ENCODE results near the gene PRKG1.

Gene PRKG1

DNA sequence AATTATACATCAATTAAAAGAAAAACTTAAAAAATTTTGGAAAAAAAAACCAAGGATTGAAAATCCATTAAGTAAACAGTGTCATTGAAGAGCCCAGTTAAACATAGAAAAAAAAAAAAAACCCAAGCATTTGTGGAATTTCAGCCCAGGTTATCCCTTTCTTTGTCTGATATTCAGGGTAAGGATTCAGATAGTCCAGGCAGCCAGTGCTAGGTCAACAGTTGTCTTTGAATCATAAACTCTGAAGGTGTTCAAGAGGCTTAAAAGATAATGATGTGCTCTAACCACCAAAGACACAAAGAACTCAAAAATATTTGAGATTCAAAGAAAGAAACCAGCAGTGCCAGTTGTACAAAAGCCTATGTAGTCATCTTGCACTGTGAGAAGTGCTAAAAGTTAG lies 969.5 kb downstream of the PRKG1 start:
- Histone ChIP-seq H3K27ac (ENCODE audit: low read depth, low read length) (no peak overlapping the region), H3K27me3 (ENCODE audit: control insufficient read depth in 5 of 5, insufficient read depth in 4 of 5, low read length in 5 of 5) (no peaks in the 10 kb centered on the region), H3K36me3 (ENCODE audit: control insufficient read depth in 5 of 5, insufficient read depth in 5 of 5, low read length in 5 of 5) (no peaks in the 10 kb centered on the region), H3K9ac (ENCODE audit: low read length in 5 of 5) (no peak overlapping the region), H3K4me1 (ENCODE audit: control insufficient read depth in 5 of 5, insufficient read depth in 5 of 5, low read length in 5 of 5) (no peaks in the 10 kb centered on the region), H3K4me3 (ENCODE audit: low read depth in 1 of 5, low read length in 5 of 5) (no peak overlapping the region), H3K9me3 (ENCODE audit: control insufficient read depth in 5 of 5, low read length in 5 of 5) (no peaks in the 10 kb centered on the region)

DNA sequence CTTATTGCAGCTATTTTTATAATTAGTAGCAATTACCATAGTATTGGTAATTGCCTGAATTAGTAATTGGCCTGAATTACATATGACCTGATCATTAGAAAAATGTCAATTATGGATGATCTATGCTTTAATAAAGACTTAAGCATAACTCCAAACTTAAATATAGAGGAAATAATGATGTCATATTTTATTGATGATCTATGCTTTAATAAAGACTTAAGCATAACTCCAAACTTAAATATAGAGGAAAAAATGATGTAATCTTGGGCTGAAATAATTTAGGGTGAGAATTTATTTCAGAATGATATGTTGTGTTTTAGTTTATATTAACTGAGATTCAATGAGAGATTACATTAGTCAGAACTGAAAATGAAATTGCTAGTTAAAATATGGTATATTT lies 973.8 kb downstream of the PRKG1 start:
- Histone ChIP-seq H3K9me3 (ENCODE audit: control insufficient read depth in 5 of 5, low read length in 5 of 5) (peaks cover 0 to 3% (median 0%) of the 10 kb centered on the region in 5 donors), H3K27ac (ENCODE audit: low read depth, low read length) (no peak overlapping the region), H3K4me1 (ENCODE audit: control insufficient read depth in 5 of 5, insufficient read depth in 5 of 5, low read length in 5 of 5) (no peaks in the 10 kb centered on the region), H3K36me3 (ENCODE audit: control insufficient read depth in 5 of 5, insufficient read depth in 5 of 5, low read length in 5 of 5) (no peaks in the 10 kb centered on the region), H3K27me3 (ENCODE audit: control insufficient read depth in 5 of 5, insufficient read depth in 4 of 5, low read length in 5 of 5) (no peaks in the 10 kb centered on the region), H3K9ac (ENCODE audit: low read length in 5 of 5) (no peak overlapping the region), H3K4me3 (ENCODE audit: low read depth in 1 of 5, low read length in 5 of 5) (no peak overlapping the region)

DNA sequence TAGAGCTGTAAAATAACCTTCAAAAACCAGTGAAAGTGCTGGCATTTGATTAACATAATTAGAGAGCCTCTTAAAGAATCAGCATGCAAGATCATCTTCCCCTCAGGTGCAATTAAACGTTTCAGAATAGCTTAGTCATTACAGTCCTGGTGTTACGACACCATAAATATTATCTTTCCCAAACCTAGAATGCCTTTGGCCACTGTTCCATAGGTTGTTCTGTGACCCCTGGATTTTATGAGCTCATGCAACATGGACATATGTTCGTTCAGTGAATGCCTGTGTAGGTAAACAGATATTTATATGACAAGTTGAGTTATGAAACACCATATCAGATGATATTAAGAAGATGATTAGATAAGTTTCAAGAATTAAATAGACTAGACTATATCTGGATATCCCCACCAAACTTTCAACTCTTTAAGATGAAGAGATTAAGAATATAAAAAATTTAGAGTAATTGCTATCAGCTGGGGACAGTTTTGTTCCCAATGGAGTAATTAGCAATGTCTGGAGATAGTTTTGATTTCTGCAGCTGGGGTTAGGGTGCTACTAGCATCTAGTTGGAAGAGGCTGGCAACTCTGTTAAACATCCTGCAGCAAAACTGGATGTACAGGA lies 976.3 kb downstream of the PRKG1 start:
- no peaks in the 10 kb centered on the region for H3K27me3 ChIP-seq (ENCODE audit: control insufficient read depth in 5 of 5, insufficient read depth in 4 of 5, low read length in 5 of 5)
- no peaks in the 10 kb centered on the region for H3K4me1 ChIP-seq (ENCODE audit: control insufficient read depth in 5 of 5, insufficient read depth in 5 of 5, low read length in 5 of 5)
- no peaks in the 10 kb centered on the region for H3K36me3 ChIP-seq (ENCODE audit: control insufficient read depth in 5 of 5, insufficient read depth in 5 of 5, low read length in 5 of 5)
- no peak overlapping the region for H3K9ac ChIP-seq (ENCODE audit: low read length in 5 of 5)
- no peak overlapping the region for H3K27ac ChIP-seq (ENCODE audit: low read depth, low read length)
- H3K4me3 ChIP-seq (ENCODE audit: low read depth in 1 of 5, low read length in 5 of 5): no peak overlapping the region
- H3K9me3 ChIP-seq (ENCODE audit: control insufficient read depth in 5 of 5, low read length in 5 of 5): peaks cover 0 to 3% (median 0%) of the 10 kb centered on the region in 5 donors

DNA sequence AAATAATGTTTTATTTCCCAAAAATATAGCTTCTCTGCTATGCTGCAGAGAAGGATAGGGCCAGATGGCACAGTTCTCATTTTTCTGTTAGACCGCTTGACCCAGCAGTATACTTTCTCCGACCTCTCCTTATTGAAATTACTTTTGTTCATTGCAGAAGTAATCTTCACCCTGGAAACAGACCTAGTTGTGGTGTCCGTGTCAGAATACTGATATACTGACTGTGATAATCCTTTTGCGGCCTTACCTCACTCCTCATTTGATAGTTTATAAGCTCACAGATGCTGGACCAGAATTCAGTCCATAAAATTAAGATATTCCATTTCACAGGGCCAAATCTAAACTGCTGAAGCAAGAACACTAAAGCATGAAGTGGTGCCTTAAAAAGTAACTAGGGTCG lies 979.2 kb downstream of the PRKG1 start:
- H3K4me1 ChIP-seq (ENCODE audit: control insufficient read depth in 5 of 5, insufficient read depth in 5 of 5, low read length in 5 of 5): no peaks in the 10 kb centered on the region
- H3K27me3 ChIP-seq (ENCODE audit: control insufficient read depth in 5 of 5, insufficient read depth in 4 of 5, low read length in 5 of 5): no peaks in the 10 kb centered on the region
- peaks cover 0 to 3% (median 0%) of the 10 kb centered on the region in 5 donors for H3K9me3 ChIP-seq (ENCODE audit: control insufficient read depth in 5 of 5, low read length in 5 of 5)
- H3K36me3 ChIP-seq (ENCODE audit: control insufficient read depth in 5 of 5, insufficient read depth in 5 of 5, low read length in 5 of 5): no peaks in the 10 kb centered on the region
- no peak overlapping the region for H3K27ac ChIP-seq (ENCODE audit: low read depth, low read length)
- no peak overlapping the region for H3K9ac ChIP-seq (ENCODE audit: low read length in 5 of 5)
- no peak overlapping the region for H3K4me3 ChIP-seq (ENCODE audit: low read depth in 1 of 5, low read length in 5 of 5)

DNA sequence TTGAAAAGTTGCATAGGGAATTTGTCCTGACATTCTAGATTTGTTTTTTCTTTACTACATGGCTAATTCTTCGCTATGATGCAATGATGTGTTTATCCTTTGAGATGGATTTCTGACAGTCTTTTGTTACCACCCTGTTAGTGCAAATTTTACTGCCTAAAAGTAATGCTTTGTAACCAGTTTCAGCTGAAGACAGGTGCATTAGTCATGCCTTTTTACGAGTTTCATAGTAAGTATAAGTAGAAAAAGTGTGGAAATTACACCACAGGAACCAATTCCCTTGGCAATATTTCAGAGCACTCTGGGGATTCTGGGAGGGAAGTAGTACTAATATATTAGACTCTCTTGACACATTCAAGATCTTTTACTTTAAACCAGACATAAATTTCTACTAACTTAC lies 982.0 kb downstream of the PRKG1 start:
- Histone ChIP-seq H3K4me3 (ENCODE audit: low read depth in 1 of 5, low read length in 5 of 5) (no peak overlapping the region), H3K27ac (ENCODE audit: low read depth, low read length) (no peak overlapping the region), H3K36me3 (ENCODE audit: control insufficient read depth in 5 of 5, insufficient read depth in 5 of 5, low read length in 5 of 5) (no peaks in the 10 kb centered on the region), H3K9ac (ENCODE audit: low read length in 5 of 5) (no peak overlapping the region), H3K4me1 (ENCODE audit: control insufficient read depth in 5 of 5, insufficient read depth in 5 of 5, low read length in 5 of 5) (no peaks in the 10 kb centered on the region), H3K27me3 (ENCODE audit: control insufficient read depth in 5 of 5, insufficient read depth in 4 of 5, low read length in 5 of 5) (no peaks in the 10 kb centered on the region), H3K9me3 (ENCODE audit: control insufficient read depth in 5 of 5, low read length in 5 of 5) (no peaks in the 10 kb centered on the region)

DNA sequence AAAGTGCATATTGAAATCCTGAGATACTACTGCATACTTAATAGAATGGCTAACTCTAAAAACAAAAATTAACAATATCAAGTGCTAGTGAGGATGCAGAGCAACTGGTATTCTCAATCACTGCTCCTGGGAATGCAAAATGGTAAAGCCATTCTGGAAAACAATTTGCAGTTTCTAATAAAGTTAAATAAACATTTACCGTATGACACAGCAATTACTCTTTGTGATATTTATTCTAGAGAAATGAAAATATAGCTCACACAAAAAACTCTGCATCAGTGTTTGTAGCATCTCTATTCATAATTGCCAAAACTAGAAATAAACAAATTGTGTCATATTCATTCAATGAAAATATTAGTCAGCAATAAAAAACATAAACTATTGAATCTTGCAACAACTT lies 984.8 kb downstream of the PRKG1 start:
- H3K4me1 ChIP-seq (ENCODE audit: control insufficient read depth in 5 of 5, insufficient read depth in 5 of 5, low read length in 5 of 5): no peaks in the 10 kb centered on the region
- H3K4me3 ChIP-seq (ENCODE audit: low read depth in 1 of 5, low read length in 5 of 5): no peak overlapping the region
- no peaks in the 10 kb centered on the region for H3K9me3 ChIP-seq (ENCODE audit: control insufficient read depth in 5 of 5, low read length in 5 of 5)
- H3K27me3 ChIP-seq (ENCODE audit: control insufficient read depth in 5 of 5, insufficient read depth in 4 of 5, low read length in 5 of 5): no peaks in the 10 kb centered on the region
- H3K9ac ChIP-seq (ENCODE audit: low read length in 5 of 5): no peak overlapping the region
- no peaks in the 10 kb centered on the region for H3K36me3 ChIP-seq (ENCODE audit: control insufficient read depth in 5 of 5, insufficient read depth in 5 of 5, low read length in 5 of 5)
- H3K27ac ChIP-seq (ENCODE audit: low read depth, low read length): no peak overlapping the region

DNA sequence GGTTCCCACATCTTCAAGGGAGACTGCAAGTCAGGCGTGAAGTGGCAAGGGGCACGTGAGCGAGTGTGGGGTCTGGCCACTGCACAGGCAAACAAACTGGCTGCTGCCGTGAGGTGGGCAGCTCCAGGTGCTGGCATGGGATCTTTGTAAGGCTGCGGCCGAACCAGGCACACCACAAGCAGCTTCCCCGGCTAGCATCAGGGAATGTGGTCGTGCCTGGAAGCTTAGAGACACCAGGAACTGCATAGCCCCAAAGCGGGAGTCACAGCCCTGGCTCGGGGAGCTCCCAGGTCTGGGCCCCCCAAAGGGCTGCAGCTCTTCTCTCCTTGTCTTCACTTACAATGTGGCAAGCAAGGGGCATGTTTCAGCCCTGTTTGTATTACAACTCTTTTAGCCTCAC lies 988.9 kb downstream of the PRKG1 start:
- no peak overlapping the region for H3K27ac ChIP-seq (ENCODE audit: low read depth, low read length)
- no peaks in the 10 kb centered on the region for H3K36me3 ChIP-seq (ENCODE audit: control insufficient read depth in 5 of 5, insufficient read depth in 5 of 5, low read length in 5 of 5)
- no peaks in the 10 kb centered on the region for H3K27me3 ChIP-seq (ENCODE audit: control insufficient read depth in 5 of 5, insufficient read depth in 4 of 5, low read length in 5 of 5)
- no peak overlapping the region for H3K9ac ChIP-seq (ENCODE audit: low read length in 5 of 5)
- no peaks in the 10 kb centered on the region for H3K9me3 ChIP-seq (ENCODE audit: control insufficient read depth in 5 of 5, low read length in 5 of 5)
- H3K4me1 ChIP-seq (ENCODE audit: control insufficient read depth in 5 of 5, insufficient read depth in 5 of 5, low read length in 5 of 5): no peaks in the 10 kb centered on the region
- no peak overlapping the region for H3K4me3 ChIP-seq (ENCODE audit: low read depth in 1 of 5, low read length in 5 of 5)

DNA sequence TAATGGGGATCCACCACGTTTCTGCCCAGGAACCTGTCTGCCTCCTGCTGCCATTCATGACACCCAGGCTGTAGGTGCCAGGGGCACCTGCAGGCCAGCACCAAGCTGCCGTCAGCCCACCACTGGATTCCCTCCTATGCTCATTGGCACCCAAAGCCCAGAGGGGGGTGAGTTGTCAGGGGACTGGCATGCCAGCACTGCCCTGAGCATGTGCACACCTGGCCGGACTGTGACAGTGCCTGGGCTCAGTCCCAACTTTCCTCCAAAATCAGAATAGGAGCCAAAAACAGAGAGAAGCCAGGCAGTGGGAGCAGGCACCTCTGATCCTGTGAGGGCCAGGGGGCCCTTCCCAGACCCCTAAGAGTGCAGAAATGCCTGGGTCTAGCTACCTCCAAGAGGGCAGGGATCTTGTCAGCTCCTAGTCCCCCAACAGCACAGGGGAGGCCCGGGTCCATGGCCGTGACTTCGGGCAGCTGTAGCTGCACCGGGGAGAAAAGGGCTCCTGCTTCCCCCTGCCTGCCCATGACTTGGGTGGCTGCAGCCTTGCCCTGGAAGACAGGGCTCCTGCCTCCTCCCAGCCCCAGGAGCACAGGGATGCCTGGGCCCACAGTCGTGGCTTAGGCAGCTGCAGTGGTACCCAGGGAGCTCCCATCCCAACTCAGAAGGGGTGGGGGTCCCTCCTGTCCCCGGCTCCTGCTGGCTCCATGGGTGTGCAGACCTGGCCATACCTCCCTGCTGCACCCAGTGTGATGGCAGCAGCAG lies 990.0 kb downstream of the PRKG1 start:
- Histone ChIP-seq H3K4me3 (ENCODE audit: low read depth in 1 of 5, low read length in 5 of 5) (no peak overlapping the region), H3K4me1 (ENCODE audit: control insufficient read depth in 5 of 5, insufficient read depth in 5 of 5, low read length in 5 of 5) (no peaks in the 10 kb centered on the region), H3K9ac (ENCODE audit: low read length in 5 of 5) (no peak overlapping the region), H3K9me3 (ENCODE audit: control insufficient read depth in 5 of 5, low read length in 5 of 5) (no peaks in the 10 kb centered on the region), H3K27me3 (ENCODE audit: control insufficient read depth in 5 of 5, insufficient read depth in 4 of 5, low read length in 5 of 5) (no peaks in the 10 kb centered on the region), H3K27ac (ENCODE audit: low read depth, low read length) (no peak overlapping the region), H3K36me3 (ENCODE audit: control insufficient read depth in 5 of 5, insufficient read depth in 5 of 5, low read length in 5 of 5) (no peaks in the 10 kb centered on the region)

DNA sequence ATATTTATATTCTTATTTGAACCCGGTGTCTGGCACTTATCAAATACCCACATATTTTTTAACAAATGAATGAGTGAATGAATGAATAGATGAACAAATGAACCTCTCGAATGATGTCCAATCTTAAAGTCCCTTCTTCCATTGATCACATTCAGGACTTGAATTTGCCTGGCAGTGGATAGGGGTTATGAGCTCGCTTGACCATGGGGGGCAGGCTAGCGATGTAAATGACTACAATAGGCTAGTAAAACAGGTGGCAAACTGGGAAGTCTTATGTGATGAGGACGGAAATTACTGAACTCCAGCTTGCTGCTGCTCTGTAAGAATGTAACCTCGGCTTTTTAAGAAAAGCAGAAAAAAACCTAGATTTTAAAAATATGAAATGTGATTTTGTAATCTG lies 992.1 kb downstream of the PRKG1 start:
- H3K36me3 ChIP-seq (ENCODE audit: control insufficient read depth in 5 of 5, insufficient read depth in 5 of 5, low read length in 5 of 5): no peaks in the 10 kb centered on the region
- no peak overlapping the region for H3K9ac ChIP-seq (ENCODE audit: low read length in 5 of 5)
- no peak overlapping the region for H3K27ac ChIP-seq (ENCODE audit: low read depth, low read length)
- H3K27me3 ChIP-seq (ENCODE audit: control insufficient read depth in 5 of 5, insufficient read depth in 4 of 5, low read length in 5 of 5): no peaks in the 10 kb centered on the region
- no peak overlapping the region for H3K4me3 ChIP-seq (ENCODE audit: low read depth in 1 of 5, low read length in 5 of 5)
- H3K9me3 ChIP-seq (ENCODE audit: control insufficient read depth in 5 of 5, low read length in 5 of 5): no peaks in the 10 kb centered on the region
- H3K4me1 ChIP-seq (ENCODE audit: control insufficient read depth in 5 of 5, insufficient read depth in 5 of 5, low read length in 5 of 5): no peaks in the 10 kb centered on the region

DNA sequence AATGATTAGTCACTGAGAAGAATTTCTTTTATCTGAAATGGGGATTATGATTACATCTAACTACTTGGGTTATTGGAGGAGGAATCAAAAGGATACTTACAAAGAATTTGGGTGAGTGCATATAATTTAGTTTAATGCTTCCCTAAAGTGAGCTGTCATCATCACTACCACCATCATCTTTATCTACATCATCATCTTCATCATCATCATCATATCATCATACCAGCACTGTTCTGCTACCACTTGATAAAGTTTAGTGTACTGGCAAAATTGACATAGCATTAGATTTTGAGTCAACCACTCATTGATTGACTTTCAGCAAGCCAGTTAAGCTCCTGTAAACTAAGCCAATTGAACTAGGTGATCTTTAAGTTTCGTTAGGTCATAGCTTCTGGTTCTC lies 994.2 kb downstream of the PRKG1 start:
- Histone ChIP-seq H3K9me3 (ENCODE audit: control insufficient read depth in 5 of 5, low read length in 5 of 5) (no peaks in the 10 kb centered on the region), H3K9ac (ENCODE audit: low read length in 5 of 5) (no peak overlapping the region), H3K27ac (ENCODE audit: low read depth, low read length) (no peak overlapping the region), H3K36me3 (ENCODE audit: control insufficient read depth in 5 of 5, insufficient read depth in 5 of 5, low read length in 5 of 5) (no peaks in the 10 kb centered on the region), H3K4me3 (ENCODE audit: low read depth in 1 of 5, low read length in 5 of 5) (no peak overlapping the region), H3K4me1 (ENCODE audit: control insufficient read depth in 5 of 5, insufficient read depth in 5 of 5, low read length in 5 of 5) (no peaks in the 10 kb centered on the region), H3K27me3 (ENCODE audit: control insufficient read depth in 5 of 5, insufficient read depth in 4 of 5, low read length in 5 of 5) (no peaks in the 10 kb centered on the region)

All from subcutaneous abdominal adipose tissue (tissue), 5 donors.